IPS-18c (cell line): Measurements from ENCODE around the gene F13B.
"Not testable (repeated sequence)": the region's sequence is repeated elsewhere in the genome, so short reads cannot be mapped to it uniquely, and the experiment has no call there.

ENCODE experiments used
- H3K4me3 ChIP-seq: 2 replicates; pipeline ENCODE4 v1.7.0; 2013; ENCODE audit warnings: low read depth, mild to moderate bottlenecking, low read length, moderate library complexity; ENCODE audit not compliant: insufficient read depth
- H3K9me3 ChIP-seq: one replicate; pipeline ENCODE4 v1.6.1; 2013; ENCODE audit warnings: mild to moderate bottlenecking, low read length, moderate library complexity; ENCODE audit not compliant: control insufficient read depth, insufficient read depth

The F13B gene

DNA sequence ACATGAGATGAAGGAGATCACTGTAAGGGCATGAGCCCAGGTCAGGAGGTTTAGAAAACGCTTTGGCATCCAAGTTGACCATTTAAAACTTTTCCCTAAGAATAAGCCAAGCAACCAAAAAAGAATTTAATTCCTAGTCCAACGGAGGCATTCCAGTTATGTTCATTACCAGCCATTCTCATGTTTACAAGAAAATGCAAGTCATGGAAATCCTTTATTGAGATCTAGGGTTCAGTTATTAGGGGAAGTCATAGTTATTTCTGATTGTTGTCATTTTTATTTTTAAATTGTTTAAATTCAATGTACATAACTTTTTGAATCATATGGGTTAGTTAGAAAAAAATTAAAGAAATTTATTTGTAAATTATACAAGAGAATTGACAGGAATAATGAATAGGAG, 65.2 kb downstream of the F13B start:
- no peaks in the 10 kb centered on the region for H3K9me3 ChIP-seq
- no peak overlapping the region for H3K4me3 ChIP-seq

DNA sequence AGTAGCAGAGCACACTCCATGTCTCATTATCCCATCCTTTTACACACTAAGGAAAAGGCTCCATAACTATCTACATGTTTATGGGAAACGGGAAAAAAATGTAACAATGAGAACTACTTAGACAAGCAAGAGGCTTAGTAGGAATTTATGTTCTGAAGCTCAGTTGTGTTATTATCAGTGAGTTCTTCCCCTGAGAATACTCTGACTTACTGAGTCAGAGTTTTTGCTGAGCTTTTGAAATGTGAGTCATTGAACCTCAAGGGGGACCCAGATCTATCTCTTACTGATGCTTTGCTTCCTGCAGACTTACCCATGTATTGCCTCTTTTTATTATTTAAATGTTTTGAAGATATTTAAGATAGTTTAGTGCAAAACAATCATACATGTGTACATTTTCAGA, 69.6 kb downstream of the F13B start:
- H3K9me3 ChIP-seq = no peaks in the 10 kb centered on the region
- H3K4me3 ChIP-seq = no peak overlapping the region

DNA sequence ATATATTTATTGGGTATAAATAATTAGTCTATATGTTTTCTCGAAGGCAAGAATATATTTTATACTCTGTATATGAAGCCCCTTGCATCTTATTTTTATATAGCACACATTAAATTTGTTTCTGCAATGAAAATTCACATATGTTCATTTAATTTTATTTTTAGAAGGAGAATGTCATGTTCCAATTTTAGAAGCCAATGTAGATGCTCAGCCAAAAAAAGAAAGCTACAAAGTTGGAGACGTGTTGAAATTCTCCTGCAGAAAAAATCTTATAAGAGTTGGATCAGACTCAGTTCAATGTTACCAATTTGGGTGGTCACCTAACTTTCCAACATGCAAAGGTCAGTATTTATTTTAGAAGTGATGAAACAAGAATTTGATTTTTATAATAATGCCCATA, 73.1 kb downstream of the F13B start:
- H3K4me3 ChIP-seq = no peak overlapping the region

GRCh38 chr1:196991919-196992651, 75.0 kb downstream of the F13B start:
- not testable (repeated sequence) for H3K4me3 ChIP-seq, H3K9me3 ChIP-seq

More for the DNA sequence above, 73.1 kb downstream of the F13B start:
- H3K9me3 ChIP-seq = no peaks in the 10 kb centered on the region
